Tongue (tissue), 2 donors: Measurements from ENCODE around the gene GRIN2C. TPM values are rescaled to one million over a fixed set of nuclear protein-coding genes. Genes with fewer than 3 reads are reported as not detected.
A peak's percentile ranks its signal among the peaks of the same experiment; 100 is the strongest.
"Not testable (repeated sequence)": the region's sequence is repeated elsewhere in the genome, so short reads cannot be mapped to it uniquely, and the experiment has no call there.

ENCODE experiments used
- DNase-seq: peaks from one replicate; pipeline ENCODE4 v3.0.0-alpha.2; 2015
- total RNA-seq: library from RNA; depleted of rRNA; stranded (reverse); fragments of >200 nt; gene quantifications from one replicate; pipeline ENCODE4 v1.2.3, GENCODE V29; 2014

Gene GRIN2C
- total RNA-seq, 1 donor from 2014 or later = 1.6 TPM

DNA sequence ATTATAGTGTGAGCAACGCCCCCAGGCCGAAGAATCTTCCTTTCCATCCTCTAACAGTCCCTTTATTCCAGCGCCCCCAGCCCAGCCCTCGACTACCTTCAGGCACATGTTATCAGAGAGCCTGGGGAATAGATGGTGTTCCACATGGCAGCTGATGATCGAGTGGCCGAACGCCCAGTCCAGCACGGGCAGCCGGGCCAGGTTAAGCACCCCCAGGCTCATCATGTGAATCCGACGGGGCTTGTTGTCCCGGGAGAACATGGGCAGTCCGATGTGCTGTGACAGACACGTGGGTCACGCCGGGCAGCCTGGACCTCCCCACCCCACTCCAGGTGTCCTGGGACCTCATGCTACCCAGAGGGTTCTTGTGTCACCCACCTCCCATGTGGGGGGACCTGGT, 19.6 kb upstream of the GRIN2C start:
- no peak for DNase-seq

DNA sequence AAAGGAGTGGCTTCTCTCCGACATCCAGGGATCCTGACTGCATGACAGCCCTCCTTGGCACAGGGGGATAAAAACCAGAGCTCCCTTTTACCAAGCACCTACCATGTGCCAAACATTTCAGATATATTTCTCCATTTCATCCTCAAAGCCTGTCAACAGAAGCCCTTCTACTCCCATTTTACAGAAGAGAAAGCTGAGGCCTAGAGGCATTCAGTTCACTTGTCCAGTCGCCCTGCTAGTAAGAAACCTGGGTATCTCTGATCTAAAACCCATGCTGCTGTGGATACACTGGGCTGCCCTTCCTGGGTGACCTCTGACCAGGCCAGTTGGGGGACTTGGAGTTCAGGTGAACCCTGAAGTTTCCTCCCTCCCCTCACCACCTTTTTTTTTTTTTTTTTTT, 19.0 kb upstream of the GRIN2C start:
- no peak for DNase-seq

DNA sequence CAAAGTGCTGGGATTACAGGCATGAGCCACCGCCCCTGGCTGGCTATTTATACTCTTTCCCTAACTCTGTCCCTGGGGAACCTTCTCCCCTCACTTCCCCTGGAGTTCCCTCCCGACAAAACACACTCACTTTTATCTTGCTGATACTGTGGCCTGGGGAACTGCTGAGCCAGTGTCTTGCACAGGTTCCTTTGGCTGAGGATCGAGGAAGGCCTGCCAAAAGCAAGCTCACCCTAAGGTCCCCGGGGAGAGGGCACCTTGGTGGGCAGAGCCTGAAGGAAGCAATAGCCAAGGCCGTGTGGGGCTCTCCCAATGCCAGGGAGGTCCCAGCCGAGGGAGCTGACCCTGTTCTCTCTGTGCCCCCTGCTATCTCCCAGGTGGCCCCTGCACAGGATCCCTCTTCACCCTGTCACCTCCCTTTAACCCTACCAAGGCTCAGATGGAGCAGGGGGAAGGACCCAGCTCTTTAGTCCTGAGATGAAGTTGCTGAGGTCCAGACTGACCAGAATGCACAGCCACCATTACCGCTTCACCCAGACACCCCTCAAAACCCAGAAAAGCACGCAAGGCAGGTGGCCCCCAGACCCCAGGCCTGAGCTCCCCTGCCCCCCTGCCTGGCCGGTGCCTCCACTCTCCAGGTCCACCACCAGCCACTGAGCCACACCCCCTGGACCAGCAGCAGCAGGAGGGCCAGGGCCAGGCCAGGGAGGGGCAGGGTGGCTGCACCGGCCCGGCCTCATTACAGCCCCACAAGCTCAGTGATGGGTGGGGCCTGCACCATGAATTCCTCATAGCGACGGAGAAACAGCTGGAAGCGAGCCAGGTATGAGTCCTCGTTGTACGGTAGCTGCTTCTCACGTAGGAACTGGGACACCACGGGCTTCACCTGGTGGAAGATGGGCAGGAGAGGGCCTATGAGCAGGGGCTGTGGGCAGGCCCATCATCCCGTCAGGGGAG, 18.2 kb upstream of the GRIN2C start:
- DNase-seq = peak; percentile 58

DNA sequence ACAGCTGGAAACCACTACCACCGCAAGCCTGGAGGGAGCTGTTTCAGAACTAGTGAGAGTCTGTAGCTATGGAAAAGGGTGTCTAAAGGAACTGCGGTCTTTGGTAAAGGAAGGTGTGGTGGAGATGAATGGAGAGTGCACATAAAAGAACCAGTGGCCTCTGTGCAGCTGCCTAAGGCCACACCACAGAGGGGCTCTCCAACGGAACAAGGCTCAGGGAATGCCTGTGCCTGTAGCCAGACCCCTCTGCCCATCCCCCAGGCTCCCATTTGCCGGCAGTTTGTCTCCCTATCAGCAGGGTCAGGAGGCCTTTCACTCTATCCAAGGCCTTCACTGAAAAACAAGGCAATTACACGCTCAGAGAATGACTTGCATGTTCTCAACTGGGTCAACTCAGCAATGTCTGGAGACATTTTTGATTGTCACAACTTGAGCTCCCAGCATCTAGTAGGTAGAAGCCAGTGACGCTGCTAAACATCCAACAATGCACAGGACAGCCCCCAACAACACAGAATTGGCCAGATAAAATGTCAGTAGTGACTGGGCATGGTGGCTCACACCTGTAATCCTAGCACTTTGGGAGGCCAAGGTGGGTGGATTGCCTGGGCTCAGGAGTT, 16.4 kb upstream of the GRIN2C start:
- DNase-seq = no peak

DNA sequence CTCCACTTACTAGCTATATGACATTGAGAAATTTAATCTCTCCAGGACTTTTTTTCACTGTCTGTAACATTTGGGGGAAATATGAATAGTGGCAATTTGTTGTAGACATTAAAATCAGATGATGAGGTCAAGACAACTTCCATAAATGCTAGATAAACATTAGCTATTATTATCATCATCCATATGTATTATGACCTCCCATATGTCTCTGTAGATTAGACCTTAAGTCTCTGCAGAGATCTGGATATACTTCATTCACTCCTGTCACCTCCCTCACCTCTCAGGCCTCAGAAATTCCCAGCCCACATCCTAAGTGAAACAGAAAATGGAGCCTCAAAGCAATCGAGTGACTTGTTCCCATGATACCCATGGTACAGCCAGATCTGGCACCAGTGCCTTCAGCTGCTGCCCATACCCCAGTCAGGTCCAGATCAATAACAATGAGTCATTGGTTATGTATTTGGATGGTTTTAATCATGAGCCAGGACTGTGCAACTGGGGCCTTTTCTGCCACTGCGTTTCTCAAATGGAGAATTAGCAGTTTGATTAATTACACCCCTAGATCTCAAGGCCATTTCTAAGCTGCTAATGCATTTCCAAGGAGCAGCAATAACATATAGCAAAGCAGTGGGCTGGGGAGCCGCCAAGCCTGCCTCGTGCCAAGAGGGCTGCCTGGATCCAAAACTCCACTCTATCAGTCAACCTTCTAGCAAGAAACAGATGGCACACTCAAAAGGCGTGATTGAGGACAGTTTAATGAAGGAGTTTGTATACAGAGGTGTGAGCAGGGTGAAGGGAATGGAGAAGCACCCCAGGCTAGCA, 15.7 kb upstream of the GRIN2C start:
- no peak for DNase-seq

DNA sequence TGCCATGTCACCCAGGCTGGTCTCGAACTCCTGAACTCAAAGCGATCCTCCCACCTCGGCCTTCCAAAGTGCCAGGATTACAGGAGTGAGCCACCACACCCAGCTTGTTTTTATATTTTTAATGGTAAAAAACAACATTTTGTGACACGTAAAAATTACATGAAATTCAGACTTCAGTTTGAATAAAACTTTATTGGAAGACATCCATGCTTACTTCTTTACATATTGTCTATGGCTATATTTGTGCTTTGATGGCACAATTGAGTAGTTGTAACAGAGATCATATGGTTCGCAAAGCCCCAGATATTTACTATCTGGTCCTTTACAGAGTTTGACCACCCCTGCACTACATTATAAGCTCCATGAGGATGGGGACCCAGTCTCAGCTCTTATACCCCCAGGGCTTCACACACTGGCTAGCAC, 14.9 kb upstream of the GRIN2C start:
- no peak for DNase-seq

DNA sequence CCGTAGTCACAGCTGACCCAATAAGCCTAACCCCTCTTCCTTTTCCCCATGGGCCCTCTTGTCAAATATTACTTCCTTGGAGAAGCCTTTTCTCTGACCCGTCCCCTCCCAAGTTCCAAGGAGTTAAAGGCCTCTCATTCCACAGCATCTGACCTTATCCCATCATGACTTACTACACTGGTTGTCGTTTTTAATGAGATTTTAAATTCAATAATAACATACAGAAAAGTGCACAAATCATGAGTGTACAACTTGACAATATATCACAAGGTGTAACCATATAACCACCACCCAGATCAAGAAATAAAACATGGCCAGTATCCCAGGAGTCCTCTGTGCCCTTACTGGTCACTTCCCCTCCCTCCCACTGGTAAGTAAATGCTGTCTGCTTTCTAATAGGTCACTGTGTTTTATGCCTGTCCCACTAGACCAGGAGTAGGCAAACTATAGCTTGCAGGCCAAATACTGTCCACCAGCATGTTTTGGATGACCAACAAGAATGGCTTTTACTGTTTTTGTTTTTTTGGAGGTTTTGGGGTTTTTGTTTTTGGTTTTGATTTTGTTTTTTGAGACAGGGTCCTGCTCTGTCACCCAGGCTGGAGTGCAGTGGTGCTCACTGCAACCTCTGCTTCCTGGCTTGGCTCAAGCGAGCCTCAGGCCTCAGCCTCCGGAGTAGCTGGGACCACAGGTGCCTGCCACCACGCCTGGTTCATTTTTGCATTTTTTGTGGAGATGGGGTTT, 14.4 kb upstream of the GRIN2C start:
- DNase-seq = no peak

DNA sequence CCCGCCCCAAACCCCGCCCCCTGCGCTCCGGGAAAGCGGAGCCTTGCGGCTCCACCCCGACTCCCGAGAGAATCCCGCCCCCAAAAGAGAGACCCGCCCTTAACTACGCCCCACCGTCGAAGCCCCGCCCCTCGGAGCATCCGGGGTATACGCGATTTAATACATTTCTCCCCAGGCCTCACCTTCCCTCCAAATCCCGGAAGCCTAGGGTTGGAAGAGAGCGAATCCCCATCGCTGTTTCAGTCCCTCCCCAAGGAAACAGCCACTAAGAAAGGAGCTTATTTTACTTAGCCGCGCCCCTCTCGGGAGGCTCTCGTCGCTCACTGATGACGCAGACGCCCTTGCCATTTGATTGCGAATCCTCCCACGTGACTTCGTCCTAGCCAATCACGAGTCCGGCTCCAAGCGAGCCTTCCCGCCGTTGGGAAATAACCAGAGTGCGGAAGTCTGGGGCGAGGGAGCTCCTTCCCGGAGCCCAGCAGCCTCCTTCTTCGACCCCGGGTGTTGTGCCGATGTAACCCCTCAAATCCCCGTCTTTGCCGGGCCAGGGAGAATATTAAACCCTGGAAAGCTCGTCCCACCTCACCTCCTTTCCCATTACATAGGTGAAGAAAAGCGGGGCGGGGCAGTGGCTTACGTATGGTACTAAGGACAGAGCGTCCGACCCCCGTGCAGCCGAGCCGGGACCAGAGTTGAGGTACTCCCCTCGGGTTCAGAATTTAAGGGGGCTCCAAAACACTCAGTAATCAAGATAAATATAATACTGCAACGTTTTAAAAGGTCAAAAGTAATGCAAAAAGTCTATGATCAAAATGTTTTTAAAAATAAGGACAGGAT, 13.6 kb upstream of the GRIN2C start:
- peak; percentile 100 for DNase-seq

DNA sequence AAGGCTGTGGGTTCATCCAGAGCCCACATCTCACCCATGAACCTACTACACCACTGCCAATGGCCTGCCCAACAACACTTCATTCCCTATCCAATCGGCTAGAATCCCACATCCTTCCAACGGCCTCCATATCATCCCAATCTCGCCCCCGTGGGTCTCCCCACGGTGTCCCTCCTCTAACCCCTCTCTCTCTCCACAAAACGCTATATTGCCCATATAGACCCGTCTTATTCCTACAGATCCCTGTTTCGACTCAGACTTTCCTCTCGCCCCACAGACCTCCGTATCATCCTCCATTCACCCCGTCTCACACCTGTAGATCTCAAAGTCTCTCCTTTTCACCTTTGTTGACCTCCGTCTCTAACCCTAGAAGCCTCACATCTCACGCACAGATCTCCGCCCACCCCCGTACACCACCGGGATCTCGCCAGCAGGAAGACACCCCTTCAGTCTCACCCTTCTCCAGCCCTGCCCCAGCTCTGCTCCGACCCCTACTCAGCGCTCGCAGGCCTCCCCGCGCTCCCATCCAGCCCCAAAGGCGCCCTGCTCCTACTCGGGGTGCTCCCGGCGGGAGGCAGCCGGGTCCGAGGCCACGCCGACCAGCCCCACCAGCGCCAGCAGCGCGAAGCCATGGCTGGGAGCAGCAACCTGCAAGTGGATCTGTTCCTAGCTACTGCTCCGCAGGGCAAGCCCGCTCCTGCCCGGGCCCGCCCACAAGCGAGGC, 12.8 kb upstream of the GRIN2C start, which contains the start of gene FDXR:
TSS of gene FDXR (minus strand) at position 682 of the 724 bp plus-strand sequence. CDS start at position 632, 50 bp downstream.
- no peak for DNase-seq

DNA sequence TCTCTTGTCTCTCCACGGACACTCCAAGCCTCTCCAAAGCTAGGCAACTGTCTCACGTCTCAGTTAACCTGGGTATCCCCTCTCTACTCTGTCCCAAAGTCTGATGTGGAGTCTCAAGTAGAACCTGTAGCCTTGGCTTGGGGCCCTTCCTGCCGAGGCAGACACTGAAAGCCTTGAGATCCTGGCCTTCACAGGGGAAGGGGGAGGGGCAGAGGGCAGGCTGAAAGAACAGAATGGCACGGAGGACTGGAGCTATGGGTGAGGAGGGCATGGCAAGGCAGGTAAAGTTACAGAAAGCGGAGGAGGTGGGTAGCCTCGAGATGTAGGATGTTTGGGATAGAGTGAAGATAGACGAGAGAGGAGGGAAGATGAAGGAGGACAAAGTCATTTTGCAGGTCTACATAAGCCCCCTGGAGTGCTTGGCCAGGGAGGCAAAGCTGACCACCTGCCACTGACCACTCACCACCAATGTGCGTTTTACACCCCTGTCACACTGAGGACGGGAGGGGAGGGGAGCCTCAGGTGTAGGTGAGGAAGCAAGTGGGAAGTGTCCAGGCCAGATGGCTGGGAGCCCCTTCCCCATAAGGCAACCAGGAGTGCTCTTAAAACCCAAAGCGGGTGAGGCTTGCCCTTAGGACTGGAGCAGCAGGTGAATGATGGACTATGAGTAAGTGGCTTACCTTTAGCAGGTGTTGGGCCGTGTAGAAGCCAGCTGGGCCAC, 11.8 kb upstream of the GRIN2C start:
- DNase-seq = no peak

DNA sequence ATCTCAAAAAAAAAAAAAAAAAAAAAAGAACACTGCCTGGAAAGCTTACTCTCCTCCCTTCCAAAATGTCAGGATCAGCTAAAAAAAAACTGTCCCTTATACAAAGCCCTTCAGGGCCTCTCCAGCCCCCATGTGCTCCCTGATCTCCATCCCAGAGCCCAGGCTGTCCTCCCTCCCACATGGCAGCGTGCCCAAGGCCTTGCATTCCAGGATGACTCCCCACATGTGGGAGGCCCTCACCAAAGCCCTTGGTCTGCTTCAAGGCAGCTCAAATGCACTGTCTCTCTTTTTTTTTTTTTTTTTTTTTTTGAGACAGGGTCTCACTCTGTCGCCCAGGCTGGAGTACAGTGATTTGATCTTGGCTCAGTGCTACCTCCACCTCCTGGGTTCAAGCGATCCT, 10.8 kb upstream of the GRIN2C start:
- DNase-seq = no peak

DNA sequence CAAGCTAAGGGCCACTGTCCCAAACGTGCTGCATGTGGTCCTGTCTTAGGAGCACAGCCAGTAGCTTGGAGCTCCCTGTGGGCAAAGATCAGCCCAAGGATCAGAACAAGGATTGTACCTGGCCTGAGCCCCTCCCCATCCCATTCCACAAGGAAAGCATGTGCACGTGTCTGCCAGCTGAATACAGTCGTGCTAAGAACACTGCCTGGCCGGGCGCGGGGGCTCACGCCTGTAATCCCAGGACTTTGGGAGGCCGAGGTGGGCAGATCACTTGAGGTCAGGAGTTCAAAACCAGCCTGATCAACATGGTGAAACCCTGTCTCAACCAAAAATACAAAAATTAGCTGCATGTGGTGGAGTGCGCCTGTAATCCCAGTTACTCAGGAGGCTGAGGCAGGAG, 10.3 kb upstream of the GRIN2C start:
- not testable (repeated sequence) for DNase-seq

DNA sequence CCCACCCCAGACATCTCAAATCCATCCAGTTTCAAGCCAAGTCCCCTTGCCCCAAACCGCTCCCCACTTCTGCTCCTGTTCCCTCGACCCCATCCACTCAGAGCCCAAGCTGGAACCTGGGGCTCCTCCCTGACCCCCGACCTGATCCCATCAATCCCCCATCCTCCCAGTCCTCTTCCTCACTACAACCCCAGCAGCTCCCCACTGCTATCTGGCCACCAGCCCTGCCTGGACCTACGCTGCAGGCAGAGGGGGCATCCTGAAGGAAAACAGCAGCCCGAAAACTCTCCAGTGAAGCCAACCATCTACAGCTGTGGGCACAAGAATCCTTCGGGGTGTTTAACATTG, 9.2 kb upstream of the GRIN2C start:
- no peak for DNase-seq

DNA sequence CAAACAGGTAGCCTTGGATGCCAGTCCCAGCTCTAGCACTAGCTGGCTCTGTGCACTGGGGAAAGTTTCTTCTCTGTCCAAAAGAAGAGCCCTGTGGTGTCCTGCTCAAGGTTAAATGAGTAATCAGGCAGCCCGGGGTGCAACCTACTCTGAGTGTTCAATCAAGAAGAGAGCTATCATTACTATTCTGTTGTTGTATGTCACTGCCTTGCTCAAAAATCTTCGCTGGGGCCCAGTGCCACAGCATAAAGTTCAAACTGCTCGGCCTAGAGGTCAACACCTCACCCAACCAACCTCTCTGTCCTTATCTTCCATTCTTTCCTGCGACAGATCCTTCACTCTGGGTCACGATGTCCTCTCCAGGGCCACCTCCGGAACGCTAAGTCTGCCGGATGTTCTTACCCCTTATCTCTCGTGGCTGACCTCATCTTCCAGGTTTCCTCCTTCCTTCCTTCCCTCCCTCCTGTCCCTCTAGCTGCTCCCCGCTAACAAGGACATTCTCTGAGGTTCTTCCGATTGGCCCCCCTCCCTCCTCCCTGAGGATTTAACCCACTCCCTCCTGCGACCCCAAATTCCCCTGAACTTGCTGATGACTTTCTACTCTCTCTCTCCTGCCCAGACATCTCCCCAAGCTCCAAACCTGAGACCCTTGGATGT, 8.7 kb upstream of the GRIN2C start:
- DNase-seq = no peak

DNA sequence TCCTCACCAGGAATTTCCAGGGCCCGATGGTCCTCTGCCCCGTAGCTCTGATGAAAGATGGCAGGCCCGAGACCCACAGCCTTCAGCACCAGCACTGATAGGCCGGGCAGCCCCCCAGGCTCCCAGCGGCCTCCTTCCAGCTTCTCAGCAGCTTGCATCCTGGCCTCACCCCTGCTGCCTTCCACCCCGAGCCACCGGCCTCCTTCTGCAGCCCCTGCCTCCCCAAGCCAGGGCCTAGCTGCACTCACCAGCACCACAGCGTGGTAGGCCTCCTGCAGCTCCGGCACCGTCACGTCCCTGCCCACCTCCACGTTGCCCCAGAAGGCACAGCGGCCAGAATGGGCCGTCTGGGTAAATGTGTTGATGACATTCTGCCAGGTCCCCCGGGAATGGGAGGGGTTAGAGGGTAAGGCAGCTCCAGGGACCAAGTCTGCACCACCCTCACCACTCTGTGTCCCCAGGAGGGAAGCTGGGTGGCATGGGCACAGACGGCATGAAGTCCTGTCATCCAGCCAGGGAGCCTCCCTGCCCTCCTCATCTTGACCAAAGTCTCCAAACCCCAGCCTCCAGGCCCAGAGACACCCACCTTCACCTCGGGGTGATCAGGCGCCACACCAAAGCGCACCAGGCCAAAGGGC, 6.6 kb upstream of the GRIN2C start:
- DNase-seq = no peak

DNA sequence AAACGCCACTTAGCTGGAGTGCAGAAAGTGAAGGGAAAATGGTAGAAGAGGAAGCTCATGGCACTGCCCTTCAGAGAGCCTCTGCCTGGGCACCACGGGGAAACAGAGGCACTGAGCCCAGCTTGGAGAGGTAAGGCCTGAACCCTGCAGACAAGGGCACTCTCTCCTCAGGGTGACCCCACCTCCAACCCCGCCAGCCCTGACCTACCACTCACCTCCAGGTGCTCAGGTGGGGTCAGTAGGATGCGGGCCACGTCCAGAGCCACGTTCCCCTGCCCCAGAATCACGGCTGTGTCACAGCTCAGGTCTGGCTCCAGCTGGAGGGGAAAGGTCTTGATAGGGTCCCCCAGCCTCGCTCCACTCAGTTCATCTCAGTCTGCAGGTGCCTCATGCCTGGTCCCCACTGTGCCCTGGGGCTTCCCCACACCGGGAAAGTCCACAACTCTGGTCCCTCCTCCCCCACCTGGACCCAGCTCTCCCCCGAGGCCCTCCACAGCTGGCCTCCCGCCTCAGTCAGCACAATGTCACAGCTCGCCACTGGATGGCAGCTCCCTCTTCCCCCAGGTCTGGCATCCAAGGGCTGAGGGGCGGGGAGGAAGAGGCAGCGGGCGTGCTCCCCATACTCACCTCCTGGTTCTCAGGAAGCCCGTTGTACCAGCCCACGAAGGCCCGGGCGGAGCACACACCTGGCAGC, 6.0 kb upstream of the GRIN2C start:
- no peak for DNase-seq

DNA sequence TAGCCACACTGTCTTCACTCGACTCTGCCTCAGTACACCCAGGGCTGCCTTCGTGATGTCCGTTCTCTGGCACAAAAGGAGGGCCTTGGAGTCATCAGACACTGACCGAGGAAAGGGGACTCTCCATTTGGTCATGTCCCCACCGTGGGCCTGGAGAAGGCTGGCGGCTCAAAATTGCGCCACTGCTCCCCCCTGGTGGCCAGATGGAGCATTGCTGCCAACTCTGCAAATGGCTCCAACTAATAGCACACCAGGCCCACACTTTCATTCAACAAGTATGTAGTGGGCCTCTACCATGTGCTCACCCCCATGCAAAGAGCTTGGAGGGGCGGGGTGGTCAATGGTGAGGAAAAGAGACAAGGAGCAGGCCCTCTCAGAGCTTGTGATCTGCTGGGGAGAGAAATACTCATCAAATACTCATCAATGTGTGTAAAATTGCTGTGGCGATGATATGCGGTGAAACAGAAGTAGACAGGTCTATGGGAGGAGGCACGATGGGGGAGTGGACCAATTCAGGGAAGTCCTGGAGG, 5.2 kb upstream of the GRIN2C start:
- peak; percentile 84 for DNase-seq
